GM19463 (cell line): ENCODE measurements around the gene ZFAND2A.
"Not testable (repeated sequence)": the region's sequence is repeated elsewhere in the genome, so short reads cannot be mapped to it uniquely, and the experiment has no call there.

Experiments used
- ATAC-seq: cut with Tn5 transposase; IDR thresholded peaks from one replicate; pipeline ENCODE4 v1.9.1; 2021; ENCODE audit warnings: mild to moderate bottlenecking, moderate library complexity; ENCODE audit not compliant: unreplicated experiment

The ZFAND2A gene, protein sequence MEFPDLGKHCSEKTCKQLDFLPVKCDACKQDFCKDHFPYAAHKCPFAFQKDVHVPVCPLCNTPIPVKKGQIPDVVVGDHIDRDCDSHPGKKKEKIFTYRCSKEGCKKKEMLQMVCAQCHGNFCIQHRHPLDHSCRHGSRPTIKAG

GRCh38 chr7:1159891-1160669, at the start of gene ZFAND2A:
Gene ZFAND2A (minus strand): TSS chr7:1160196. CDS start chr7:1158212, 1,984 bp downstream.
- ATAC-seq: peak; percentile 97

DNA sequence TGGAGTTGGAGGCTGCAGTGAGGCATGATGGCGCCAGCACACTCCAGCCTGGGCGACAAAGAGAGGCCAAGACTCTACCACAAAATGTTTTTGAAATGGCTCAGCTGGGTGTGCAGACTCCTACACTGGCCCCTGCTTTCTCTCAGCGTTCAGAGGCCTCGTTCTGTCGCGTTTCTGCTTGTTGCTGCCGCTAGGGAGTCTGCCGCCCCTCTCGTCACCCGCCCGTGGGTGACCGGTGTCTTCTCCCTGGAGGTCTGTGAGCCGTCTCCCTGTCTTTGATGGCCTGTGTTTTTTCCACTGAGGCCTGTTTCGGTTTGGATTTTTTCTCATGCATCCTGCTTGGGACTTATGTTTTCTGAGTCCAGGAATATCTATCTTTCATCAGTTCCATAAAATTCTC, 49.1 kb upstream of the ZFAND2A start:
- no peak for ATAC-seq

DNA sequence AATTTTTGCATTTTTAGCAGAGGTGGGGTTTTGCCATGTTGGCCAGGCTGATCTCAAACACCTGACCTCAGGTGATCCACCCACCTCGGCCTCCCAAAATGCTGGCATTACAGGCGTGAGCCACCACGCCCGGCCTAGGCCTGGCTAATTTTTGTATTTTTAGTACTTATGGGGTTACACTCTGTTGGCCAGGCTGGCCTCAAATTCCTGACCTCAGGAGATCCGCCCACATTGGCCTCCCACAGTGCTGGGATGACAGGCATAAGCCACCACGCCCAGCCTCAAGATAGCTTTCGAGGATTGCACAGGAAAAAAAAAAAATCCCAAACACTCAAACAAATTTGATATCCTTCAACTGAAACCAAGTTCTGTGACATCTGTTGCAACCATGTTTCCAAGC, 45.7 kb upstream of the ZFAND2A start:
- ATAC-seq: not testable (repeated sequence)

DNA sequence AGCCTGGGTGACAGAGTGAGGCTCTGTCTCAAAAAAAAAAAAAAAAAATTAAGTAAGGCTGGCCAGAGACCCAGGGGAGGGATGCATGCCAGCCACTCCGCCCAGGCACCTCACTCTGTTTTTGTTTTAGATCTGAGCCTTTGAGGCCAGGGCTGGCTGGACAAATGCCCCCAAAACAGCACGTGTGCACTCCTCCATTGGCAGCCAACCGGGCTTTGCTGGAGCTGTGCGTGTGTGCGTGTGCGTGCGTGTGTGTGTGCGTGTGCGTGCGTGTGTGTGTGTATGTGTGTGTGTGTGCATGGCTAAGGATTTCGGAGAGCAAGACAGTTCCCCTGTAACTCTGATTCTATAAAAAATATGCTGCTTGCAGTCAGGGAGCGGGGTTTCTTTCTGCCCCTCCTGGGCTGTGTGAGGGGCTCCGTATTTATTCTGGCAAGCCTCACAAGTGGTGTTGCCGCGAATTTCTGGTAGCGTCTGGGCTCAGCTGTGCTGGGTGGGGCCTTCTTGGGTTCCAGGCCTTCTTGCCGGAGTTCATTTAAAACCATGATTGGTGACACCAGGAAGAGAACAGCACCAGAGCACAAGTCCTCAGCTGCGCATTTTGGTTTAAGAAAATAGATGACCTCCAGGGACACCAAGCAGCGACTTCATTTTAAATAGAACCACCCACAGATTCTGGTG, 44.6 kb upstream of the ZFAND2A start:
- no peak for ATAC-seq

- ATAC-seq: not testable (repeated sequence)
These were observed 42.9 kb upstream of the ZFAND2A start for GRCh38 chr7:1202914-1203313.

DNA sequence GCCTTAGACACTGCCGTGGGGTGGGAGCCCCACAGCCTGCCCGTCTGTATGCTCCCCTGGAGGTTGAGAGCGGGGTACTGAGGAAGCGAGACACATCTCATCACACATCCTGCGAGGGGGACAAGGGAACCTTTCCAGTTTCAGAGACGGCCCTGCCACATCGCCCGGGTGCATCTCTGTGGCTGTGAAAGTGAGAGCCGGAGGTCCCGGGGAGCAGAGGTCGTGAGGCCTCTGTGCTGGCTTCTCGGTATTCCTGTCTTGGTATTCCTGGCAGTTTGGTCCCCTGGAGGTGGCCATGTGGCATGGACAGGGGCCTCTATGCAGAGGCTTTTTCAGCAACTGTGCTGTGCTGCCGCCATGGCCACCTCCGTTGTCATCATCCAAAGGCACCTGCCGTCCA, 41.9 kb upstream of the ZFAND2A start:
- no peak for ATAC-seq

DNA sequence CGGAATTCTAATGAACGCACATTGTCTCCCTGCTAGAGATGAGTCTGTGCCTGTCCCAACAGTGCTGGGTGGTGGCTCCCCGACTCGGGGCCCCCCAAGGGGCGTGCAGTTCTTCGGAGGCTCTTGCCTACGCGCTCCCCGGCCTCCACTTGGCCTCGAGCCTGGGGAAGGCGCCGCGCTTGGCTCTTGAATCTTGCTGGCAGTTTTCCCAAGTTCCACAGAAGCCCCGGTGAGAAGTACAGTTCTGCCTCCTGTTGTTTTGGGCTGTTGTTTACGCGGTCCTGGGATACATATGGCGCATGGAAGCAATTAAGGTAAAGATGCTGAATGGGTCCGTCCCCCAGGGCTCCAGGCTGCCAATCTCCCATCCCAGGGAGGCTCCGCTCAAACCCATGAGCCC, 40.0 kb upstream of the ZFAND2A start:
- ATAC-seq: no peak

- ATAC-seq: no peak
These were observed 38.1 kb upstream of the ZFAND2A start for GRCh38 chr7:1197997-1198625.

DNA sequence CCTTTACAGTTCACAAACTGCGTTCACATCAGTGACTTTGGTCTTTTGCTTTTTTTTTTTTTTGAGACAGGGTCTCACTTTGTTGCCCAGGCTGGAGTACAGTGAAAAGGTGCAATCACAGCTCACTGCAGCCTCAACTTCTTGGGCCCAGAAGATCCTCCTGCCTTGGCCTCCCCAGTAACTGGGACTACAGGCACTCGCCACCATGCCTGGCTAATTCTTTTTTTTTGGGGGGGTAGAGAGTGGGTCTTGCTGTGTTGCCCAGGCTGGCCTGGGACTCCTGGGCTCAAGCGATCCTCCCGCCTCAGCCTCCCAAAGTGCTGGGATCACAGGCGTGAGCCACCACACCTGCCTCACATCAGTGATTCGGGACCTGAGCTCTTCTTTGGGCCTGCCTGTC, 37.0 kb upstream of the ZFAND2A start:
- no peak for ATAC-seq

- not testable (repeated sequence) for ATAC-seq
These were observed 36.4 kb upstream of the ZFAND2A start for GRCh38 chr7:1196441-1196840.

DNA sequence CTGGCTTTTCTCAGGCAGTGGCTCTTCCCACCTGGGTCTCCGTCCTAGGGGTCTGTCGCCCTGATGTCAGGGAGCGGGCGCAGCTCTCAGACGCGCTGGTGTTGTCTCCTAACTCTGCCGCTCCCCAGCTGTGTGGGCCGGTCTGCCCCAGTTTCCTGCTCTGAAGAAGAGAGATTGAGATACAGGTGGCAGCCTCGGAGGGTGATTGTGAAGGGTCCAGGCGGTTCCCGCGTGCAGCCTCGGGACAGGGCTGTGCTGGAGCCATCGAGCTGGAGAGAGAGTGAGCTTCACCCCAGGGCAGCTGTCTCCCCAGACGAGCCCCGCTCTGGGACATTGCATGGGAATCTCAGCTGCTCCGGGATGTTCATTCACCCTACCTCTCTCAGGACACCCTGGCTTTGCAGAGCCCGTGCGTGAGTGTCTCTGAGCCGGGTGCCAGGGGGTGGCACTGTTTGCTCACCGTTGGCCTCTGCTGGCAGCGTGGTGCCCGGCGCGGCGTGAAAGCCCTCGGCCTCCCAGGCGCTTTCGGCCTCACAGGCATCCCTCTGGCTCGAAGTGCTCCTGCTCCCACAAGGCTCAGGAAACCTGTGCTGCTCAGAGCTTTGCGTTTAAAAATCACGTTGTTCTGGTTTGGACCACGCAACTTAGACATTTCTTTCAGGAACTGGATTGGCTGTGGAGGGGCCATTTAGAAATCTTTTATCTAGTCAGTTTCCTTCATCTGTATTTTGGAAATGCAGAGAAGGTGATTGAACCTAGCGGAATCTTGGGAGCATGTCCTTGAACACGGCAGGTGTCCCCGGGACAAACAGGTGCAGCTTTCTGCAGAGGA, 33.8 kb upstream of the ZFAND2A start:
- ATAC-seq: no peak

DNA sequence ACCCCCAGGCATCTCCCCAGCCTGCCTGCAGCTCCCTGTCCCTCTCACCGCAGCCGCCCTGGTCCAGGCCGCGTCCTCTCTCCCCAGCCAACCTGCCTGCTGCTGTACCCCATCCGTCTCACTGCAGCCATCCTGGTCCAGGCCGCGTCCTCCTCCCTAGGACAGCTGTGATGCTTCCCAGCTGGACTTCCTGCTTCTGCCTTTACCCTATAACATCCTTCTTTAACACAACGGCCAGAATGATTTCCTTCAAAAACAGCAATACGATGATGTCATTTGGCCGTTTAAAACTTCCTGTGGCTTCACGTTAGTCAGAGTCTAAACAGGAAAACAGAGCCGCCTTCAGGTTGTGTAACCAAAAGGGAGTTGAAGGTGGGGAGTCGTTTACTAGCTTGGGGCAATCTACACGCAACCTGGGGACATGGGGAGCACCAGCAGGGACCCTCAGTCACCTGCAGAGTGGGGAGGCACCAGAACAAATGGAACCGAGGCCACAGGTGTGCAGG, 32.2 kb upstream of the ZFAND2A start:
- no peak for ATAC-seq

GRCh38 chr7:1189986-1190772, 30.2 kb upstream of the ZFAND2A start:
- no peak for ATAC-seq

- ATAC-seq: no peak
These were observed 28.8 kb upstream of the ZFAND2A start for GRCh38 chr7:1188720-1189294.

GRCh38 chr7:1187127-1187526, 27.1 kb upstream of the ZFAND2A start:
- no peak for ATAC-seq

DNA sequence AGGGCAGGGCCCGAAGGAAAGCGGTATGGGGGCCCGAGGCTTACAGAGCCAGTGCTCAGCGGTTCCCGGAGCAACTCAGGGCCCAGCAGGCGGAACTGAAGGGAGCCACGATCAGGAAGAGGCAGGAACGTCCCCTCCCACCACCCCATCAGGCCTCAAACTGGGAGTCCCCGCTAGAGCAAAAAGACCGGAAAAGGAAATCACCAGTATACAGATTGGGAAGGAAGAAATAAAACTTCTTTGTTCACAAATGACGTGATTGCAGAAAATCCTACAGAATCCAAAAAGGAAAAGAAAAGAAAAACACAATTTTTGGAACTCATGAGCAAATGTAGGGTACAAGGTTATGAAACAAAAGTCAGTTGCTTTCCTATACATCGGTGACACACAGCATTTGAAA, 21.6 kb upstream of the ZFAND2A start:
- no peak for ATAC-seq

DNA sequence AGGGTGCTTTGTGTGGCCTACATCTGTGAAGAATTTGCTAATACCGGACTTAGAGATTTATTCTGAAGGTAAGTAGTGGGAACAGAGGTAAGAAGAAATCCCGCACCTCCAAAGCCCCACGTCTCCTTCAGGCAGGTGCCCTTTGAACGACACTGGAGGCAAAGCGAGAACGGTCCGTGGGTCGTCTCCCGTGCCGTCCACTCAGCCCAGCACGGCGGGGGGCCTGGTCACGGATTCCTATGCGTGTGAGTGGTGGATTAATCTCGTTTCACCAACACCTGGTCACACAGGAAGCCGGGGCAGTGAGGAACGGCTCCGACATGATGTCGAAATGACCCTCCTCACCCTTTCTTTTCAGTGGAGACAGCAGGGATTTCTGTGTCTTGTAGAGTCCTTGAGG, 21.0 kb upstream of the ZFAND2A start:
- ATAC-seq: no peak

DNA sequence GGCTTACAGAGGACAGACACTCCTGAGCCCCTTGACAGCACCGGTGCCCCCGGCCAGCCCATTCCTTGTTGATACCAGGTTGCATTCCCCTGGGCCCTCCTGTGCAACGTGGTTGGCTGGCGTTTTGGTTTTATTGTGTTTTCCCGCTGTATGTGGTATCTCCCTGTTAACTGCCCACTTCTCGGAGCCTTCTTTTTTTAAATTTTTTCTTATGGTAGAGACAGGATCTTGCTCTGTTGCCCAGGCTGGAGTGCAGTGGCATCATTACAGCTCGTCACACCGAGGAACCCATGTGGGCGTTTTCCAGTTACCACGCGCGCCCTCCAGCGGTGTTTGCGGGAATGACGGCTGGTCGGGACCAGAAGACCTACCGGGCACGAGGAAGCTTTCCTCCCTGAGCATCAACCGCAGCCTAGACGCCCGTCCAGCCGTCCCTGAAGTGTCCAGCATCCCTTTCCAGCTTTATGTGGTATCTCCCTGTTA, 16.9 kb upstream of the ZFAND2A start:
- ATAC-seq: no peak
